Psoas muscle (tissue), 8 donors: ENCODE data around the gene PADI2. TPM values are rescaled to one million over a fixed set of nuclear protein-coding genes. Genes with fewer than 3 reads are reported as not detected.

Experiments
- ATAC-seq, 4 donors: fragments of 200-7000 bp; cut with Tn5 transposase; one replicate each; pipeline ENCODE4 v1.9.1; 2020; ENCODE audit warnings: moderate library complexity in 3 of 4, mild to moderate bottlenecking in 2 of 4
- DNase-seq, 2 donors: peaks; one replicate each; pipeline ENCODE4 v3.0.0-alpha.2; 2020
- H3K27ac ChIP-seq: fragments of 200-600 bp; one replicate; pipeline ENCODE4 v1.8.0; 2022
- H3K27me3 ChIP-seq, 3 donors: fragments of 200-600 bp in 1 of 3; one replicate each; pipeline versions ENCODE4 v1.6.1 to v1.8.0; 2013 to 2022; ENCODE audit warnings: low read length in 2 of 3, mild to moderate bottlenecking in 2 of 3, moderate library complexity in 1 of 3; ENCODE audit not compliant: insufficient read depth in 3 of 3
- H3K36me3 ChIP-seq, 2 donors: fragments of 200-600 bp in 1 of 2; one replicate each; pipeline versions ENCODE4 v1.6.1 to v1.8.0; 2013 to 2022; ENCODE audit warnings: low read depth in 1 of 2, mild to moderate bottlenecking in 1 of 2, moderate library complexity in 1 of 2; ENCODE audit not compliant: insufficient read depth in 1 of 2
- H3K4me1 ChIP-seq: fragments of 200-600 bp; one replicate; pipeline ENCODE4 v1.8.0; 2022
- H3K4me3 ChIP-seq: fragments of 200-600 bp; one replicate; pipeline ENCODE4 v1.8.0; 2022; ENCODE audit warnings: mild to moderate bottlenecking
- H3K9me3 ChIP-seq: fragments of 200-600 bp; one replicate; pipeline ENCODE4 v1.8.0; 2022
- CTCF ChIP-seq: fragments of 200-600 bp; IDR thresholded peaks from one replicate; pipeline ENCODE4 v1.8.0; 2022; ENCODE audit warnings: antibody characterized with exemption
- WGBS, 3 donors: extraction: QIAGEN DNeasy Blood & Tissue Kit; methylation state at CpG; one replicate each; pipeline versions ENCODE4 v1.1.6 to v1.1.7; 2013; 5-methylcytosine and 5-hydroxymethylcytosine counted together
- intact Hi-C, 2 donors: fragments of 100-400 bp; cut with DNase I; formaldehyde crosslinking; loops; one replicate each; pipeline versions ENCODE4 v1.11.0 to v1.14.2; 2022
- polyA plus RNA-seq, 3 donors: library from polyadenylated mRNA; stranded (reverse); fragments of 200-250 nt; gene quantifications; one replicate each; pipeline ENCODE4 v1.2.3, GENCODE V29; 2013
- total RNA-seq, 4 donors: library from RNA; stranded (reverse); fragmentation: NEBNext Ultra II Directional in 2 of 4; extraction: Animal tissue kit (Norgen Biotek cat#: 25700) in 2 of 4; gene quantifications; one replicate each; pipeline versions ENCODE4 v1.2.1 to v1.2.4, GENCODE V29; 2021 to 2023
- donor health status: healthy with polysubstance abuse.
- donor health status: DM: no; HTN: no; CAD: no; lungs with moderate emphysema.
- donor health status: Bipolar disorder and iron deficiency.
- donor health status: healthy.
- donor health status: DM: yes; HTN: yes; CAD: no.
- donor health status: DM: no; HTN: no; CAD: no.
- donor health status: DM: no; HTN: no; CAD: no.
- donor health status: DM: yes; HTN: yes; CAD: no.

PADI2 gene
- total and polyA plus RNA-seq, 7 donors, result 58.1 to 956 (median 198) TPM

GRCh38 chr1:17119773-17120480 lies 676 bp upstream of the PADI2 start:
- Histone ChIP-seq H3K4me1 (peaks cover 46% of the 10 kb centered on the region), H3K27me3 (no peaks in the 10 kb centered on the region), H3K9me3 (no peaks in the 10 kb centered on the region), H3K4me3 (peak overlapping the region; percentile 88), H3K36me3 (peaks cover 0 to 20% of the 10 kb centered on the region in 2 donors), H3K27ac (peak overlapping the region; percentile 92)
- 58 to 66% (median 61%) methylated on average over 19 to 20 of the region's 20 CpGs for WGBS, 3 donors
- intact Hi-C loops, result loop anchor here in 1 of 2 donors (5.0 kb wide), 2 partner anchors 58 to 217 kb away; no protein-coding TSS in a partner anchor
- TF ChIP-seq CTCF, result no peak
- DNase-seq, result no peak
- no peak for ATAC-seq

GRCh38 chr1:17118706-17119075 lies 560 bp downstream of the PADI2 start:
- peaks cover 0 to 23% of the 10 kb centered on the region in 2 donors for H3K36me3 ChIP-seq
- peak in 2 of 4 donors; percentile 9 to 36 for ATAC-seq
- H3K9me3 ChIP-seq, result no peaks in the 10 kb centered on the region
- peak overlapping the region; percentile 88 for H3K4me3 ChIP-seq
- TF ChIP-seq CTCF, result no peak
- peak in 1 of 2 donors; percentile 56 for DNase-seq
- H3K27ac ChIP-seq, result peak overlapping the region; percentile 92
- WGBS, 3 donors, result 3 to 4% (median 3%) methylated on average over 14 of the region's 14 CpGs
- H3K27me3 ChIP-seq, result no peaks in the 10 kb centered on the region
- intact Hi-C loops, result loop anchor here in 1 of 2 donors (5.0 kb wide), 1 partner anchor 56 kb away; no protein-coding TSS in a partner anchor
- peaks cover 54% of the 10 kb centered on the region for H3K4me1 ChIP-seq

GRCh38 chr1:17118268-17118667 lies 983 bp downstream of the PADI2 start:
- peak in 1 of 2 donors; percentile 56 for DNase-seq
- Histone ChIP-seq H3K4me1 (peaks cover 57% of the 10 kb centered on the region), H3K9me3 (no peaks in the 10 kb centered on the region), H3K27me3 (no peaks in the 10 kb centered on the region), H3K36me3 (peaks cover 0 to 25% of the 10 kb centered on the region in 2 donors), H3K4me3 (peak overlapping the region; percentile 88), H3K27ac (peak overlapping the region; percentile 92)
- TF ChIP-seq CTCF, result no peak
- intact Hi-C loops, result loop anchor here in 1 of 2 donors (5.0 kb wide), 1 partner anchor 56 kb away; no protein-coding TSS in a partner anchor
- 11 to 14% (median 13%) methylated on average over 7 of the region's 7 CpGs for WGBS, 3 donors
- peak in 3 of 4 donors; percentile 18 to 41 (median 27) for ATAC-seq

GRCh38 chr1:17117451-17118265 lies 1.6 kb downstream of the PADI2 start:
- WGBS, 3 donors, result 25 to 44% (median 28%) methylated on average over 16 of the region's 16 CpGs
- intact Hi-C loops, result loop anchor here in 1 of 2 donors (5.0 kb wide), 1 partner anchor 55 kb away; no protein-coding TSS in a partner anchor
- H3K27me3 ChIP-seq, result no peaks in the 10 kb centered on the region
- DNase-seq (peak; percentile 73 to 90), ATAC-seq (peak; percentile 59 to 69 (median 65))
- peak overlapping the region; percentile 88 for H3K4me3 ChIP-seq
- H3K4me1 ChIP-seq, result peaks cover 57% of the 10 kb centered on the region
- TF ChIP-seq CTCF, result no peak
- peak overlapping the region; percentile 92 for H3K27ac ChIP-seq
- peaks cover 0 to 31% of the 10 kb centered on the region in 2 donors for H3K36me3 ChIP-seq
- no peaks in the 10 kb centered on the region for H3K9me3 ChIP-seq
